B cell (primary cell): ENCODE measurements around the gene COMMD1. TPM values are rescaled to one million over a fixed set of nuclear protein-coding genes. Genes with fewer than 3 reads are reported as not detected.

Source experiments
- ATAC-seq: fragments of 200-7000 bp; cut with Tn5 transposase; one replicate; pipeline ENCODE4 v1.10.0; 2021; ENCODE audit warnings: low read depth, mild to moderate bottlenecking, moderate number of reproducible peaks, moderate library complexity
- CTCF ChIA-PET: fragments of 350-600 bp; sonication (Branson Sonifier 250); formaldehyde crosslinking; loops from one replicate; lab custom pipeline; 2021; ENCODE audit warnings: antibody characterized with exemption, inconsistent platforms; lab: Charles Lee
- POLR2A ChIA-PET: fragments of 350-600 bp; sonication (Branson Sonifier 250); formaldehyde crosslinking; loops from one replicate; lab custom pipeline; 2021; ENCODE audit warnings: antibody characterized with exemption; lab: Charles Lee
- DNase-seq: peaks from one replicate; pipeline ENCODE4 v3.0.0; 2013
- H2AFZ ChIP-seq: 2 replicates; pipeline ENCODE4 v1.6.1; 2012; ENCODE audit warnings: mild to moderate bottlenecking, low read depth, low read length; ENCODE audit not compliant: insufficient read depth, poor library complexity, severe bottlenecking
- H3K27ac ChIP-seq, 2 donors: 1 replicate in 1 of 2; 2 replicates in 1 of 2; pipeline ENCODE4 v1.5.1; 2012 to 2013; ENCODE audit warnings: low read length in 2 of 2, mild to moderate bottlenecking in 2 of 2, moderate library complexity in 1 of 2
- H3K27me3 ChIP-seq, 4 experiments: fragments of 200-600 bp in 1 of 4; sonication (generic) in 1 of 4; replicated peaks in 1 of 4; 1 replicate in 2 of 4; 2 replicates in 2 of 4; pipeline versions ENCODE4 v1.6.1 to v1.7.0; 2013 to 2016; ENCODE audit warnings: low read length in 3 of 4, mild to moderate bottlenecking in 2 of 4, mixed read lengths in 1 of 4, moderate library complexity in 1 of 4; ENCODE audit not compliant: insufficient read depth in 4 of 4, control insufficient read depth in 3 of 4; ENCODE audit errors: control extremely low read depth in 1 of 4
- H3K36me3 ChIP-seq, 2 experiments: replicated peaks in 1 of 2; 1 replicate in 1 of 2; 2 replicates in 1 of 2; pipeline versions ENCODE4 v1.6.1 to v1.7.1; 2013; ENCODE audit warnings: low read length in 1 of 2; ENCODE audit not compliant: insufficient read depth in 2 of 2, control insufficient read depth in 1 of 2; ENCODE audit errors: control extremely low read depth in 1 of 2, extremely low read depth in 1 of 2
- H3K4me1 ChIP-seq, 2 donors: fragments of 200-600 bp in 1 of 2; sonication (generic) in 1 of 2; 1 replicate in 1 of 2; 2 replicates in 1 of 2; pipeline versions ENCODE4 v1.5.1 to v1.6.1; 2013 to 2017; ENCODE audit warnings: low read length in 2 of 2; ENCODE audit not compliant: control insufficient read depth in 2 of 2, insufficient read depth in 2 of 2
- H3K4me2 ChIP-seq: replicated peaks from 2 replicates; pipeline ENCODE3; 2012; ENCODE audit warnings: mild to moderate bottlenecking, low read depth, low read length; ENCODE audit not compliant: poor library complexity, severe bottlenecking
- H3K4me3 ChIP-seq, 5 experiments: fragments of 200-600 bp in 1 of 5; sonication (generic) in 1 of 5; 1 replicate in 3 of 5; 2 replicates in 2 of 5; pipeline versions ENCODE4 v1.5.1 to v1.7.0; 2011 to 2016; ENCODE audit warnings: low read length in 4 of 5, mild to moderate bottlenecking in 4 of 5, low read depth in 2 of 5, control low read depth in 1 of 5, moderate library complexity in 1 of 5; ENCODE audit not compliant: insufficient read depth in 1 of 5; ENCODE audit errors: control extremely low read depth in 1 of 5, extremely low read depth in 1 of 5
- H3K79me2 ChIP-seq: fragments of 200-600 bp; sonication (generic); one replicate; pipeline ENCODE4 v1.6.0; 2016; ENCODE audit warnings: low read length; ENCODE audit not compliant: control insufficient read depth, insufficient read depth
- H3K9ac ChIP-seq: fragments of 200-600 bp; sonication (generic); 2 replicates; pipeline ENCODE4 v1.6.1; 2017; ENCODE audit warnings: mild to moderate bottlenecking, low read length, moderate library complexity
- H3K9me3 ChIP-seq, 3 donors: one replicate each; pipeline versions ENCODE4 v1.6.1 to v1.7.1; 2013; ENCODE audit warnings: low read length in 2 of 3; ENCODE audit not compliant: control insufficient read depth in 2 of 3, insufficient read depth in 1 of 3; ENCODE audit errors: control extremely low read depth in 1 of 3
- H4K20me1 ChIP-seq: 2 replicates; pipeline ENCODE4 v1.6.0; 2012; ENCODE audit warnings: mild to moderate bottlenecking, low read length; ENCODE audit not compliant: insufficient read depth, control insufficient read depth, poor library complexity, severe bottlenecking
- H3K27ac Mint-ChIP-seq: one replicate; pipeline ENCODE4 v1.8.0; 2021; ENCODE audit warnings: mixed read lengths
- H3K27me3 Mint-ChIP-seq: one replicate; pipeline ENCODE4 v1.8.0; 2021; ENCODE audit warnings: mixed read lengths
- H3K4me1 Mint-ChIP-seq: one replicate; pipeline ENCODE4 v1.8.0; 2021; ENCODE audit warnings: mixed read lengths
- H3K4me3 Mint-ChIP-seq: one replicate; pipeline ENCODE4 v1.8.0; 2021; ENCODE audit warnings: mixed read lengths
- H3K9me3 Mint-ChIP-seq: one replicate; pipeline ENCODE4 v1.8.0; 2022; ENCODE audit warnings: mixed read lengths; ENCODE audit not compliant: insufficient read depth
- EZH2 ChIP-seq: IDR thresholded peaks from 2 replicates; pipeline ENCODE4 v1.6.1; 2012; ENCODE audit warnings: borderline replicate concordance, low read depth, mild to moderate bottlenecking, moderate library complexity, low read length; ENCODE audit not compliant: insufficient read depth, poor library complexity, severe bottlenecking
- WGBS: methylation state at CpG from one replicate; pipeline ENCODE4 v1.1.5; 2013; ENCODE audit warnings: missing lambda C conversion rate; ENCODE audit not compliant: insufficient coverage; 5-methylcytosine and 5-hydroxymethylcytosine counted together
- intact Hi-C: fragments of 100-400 bp; cut with micrococcal nuclease; formaldehyde crosslinking; loops from one replicate; pipeline ENCODE4 v1.10.0; 2022
- polyA plus RNA-seq: library from polyadenylated mRNA; depleted of rRNA; stranded (reverse); fragments of >200 nt; gene quantifications from 2 replicates; pipeline ENCODE4 v1.2.3, GENCODE V29; 2012
- total RNA-seq, 2 donors: library from RNA; stranded (reverse); fragments of 120-200 nt in 1 of 2; gene quantifications; 1 replicate in 1 of 2; 2 replicates in 1 of 2; pipeline versions ENCODE4 v1.2.3 to v1.2.4, GENCODE V29; 2013 to 2022
- TF ChIP-seq, protein P1 (sequence below): fragments of 200-600 bp; IDR thresholded peaks from one replicate; pipeline ENCODE4 v1.8.0; 2022; ENCODE audit warnings: antibody characterized with exemption, mild to moderate bottlenecking

Gene COMMD1
- total and polyA plus RNA-seq, 2 donors (not counting 1 experiment from before 2014, with no cell fraction given), result 20.6 to 25.1 TPM

- Histone ChIP-seq H2AFZ (no peak overlapping the region), H3K4me1 (peaks cover 4 to 5% of the 10 kb centered on the region in 2 donors), H3K9me3 (peaks cover 0 to 5% (median 2%) of the 10 kb centered on the region in 3 donors), H3K27me3 (no peaks in the 10 kb centered on the region), H3K36me3 (no peaks in the 10 kb centered on the region), H3K27ac (no peak overlapping the region), H4K20me1 (no peaks in the 10 kb centered on the region), H3K4me3 (no peak overlapping the region), H3K4me2 (no peak overlapping the region), H3K79me2 (peaks cover 8% of the 10 kb centered on the region), H3K9ac (no peak overlapping the region)
- Mint-ChIP-seq H3K4me1 (peaks cover 10% of the 10 kb centered on the region), H3K9me3 (no peaks in the 10 kb centered on the region), H3K4me3 (no peak overlapping the region), H3K27me3 (no peaks in the 10 kb centered on the region), H3K27ac (no peak overlapping the region)
- DNase-seq (no peak), ATAC-seq (no peak)
- no peak for TF ChIP-seq EZH2
- TF ChIP-seq, protein P1, sequence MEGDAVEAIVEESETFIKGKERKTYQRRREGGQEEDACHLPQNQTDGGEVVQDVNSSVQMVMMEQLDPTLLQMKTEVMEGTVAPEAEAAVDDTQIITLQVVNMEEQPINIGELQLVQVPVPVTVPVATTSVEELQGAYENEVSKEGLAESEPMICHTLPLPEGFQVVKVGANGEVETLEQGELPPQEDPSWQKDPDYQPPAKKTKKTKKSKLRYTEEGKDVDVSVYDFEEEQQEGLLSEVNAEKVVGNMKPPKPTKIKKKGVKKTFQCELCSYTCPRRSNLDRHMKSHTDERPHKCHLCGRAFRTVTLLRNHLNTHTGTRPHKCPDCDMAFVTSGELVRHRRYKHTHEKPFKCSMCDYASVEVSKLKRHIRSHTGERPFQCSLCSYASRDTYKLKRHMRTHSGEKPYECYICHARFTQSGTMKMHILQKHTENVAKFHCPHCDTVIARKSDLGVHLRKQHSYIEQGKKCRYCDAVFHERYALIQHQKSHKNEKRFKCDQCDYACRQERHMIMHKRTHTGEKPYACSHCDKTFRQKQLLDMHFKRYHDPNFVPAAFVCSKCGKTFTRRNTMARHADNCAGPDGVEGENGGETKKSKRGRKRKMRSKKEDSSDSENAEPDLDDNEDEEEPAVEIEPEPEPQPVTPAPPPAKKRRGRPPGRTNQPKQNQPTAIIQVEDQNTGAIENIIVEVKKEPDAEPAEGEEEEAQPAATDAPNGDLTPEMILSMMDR, result no peak
- intact Hi-C loops, result loop anchor here (10.0 kb wide), 1 partner anchor 114 kb away; no protein-coding TSS in a partner anchor
- POLR2A ChIA-PET, result no interaction called here
- CTCF ChIA-PET, result no interaction called here
Measured at GRCh38 chr2:62030902-62031301, 125.4 kb downstream of the COMMD1 start.

DNA sequence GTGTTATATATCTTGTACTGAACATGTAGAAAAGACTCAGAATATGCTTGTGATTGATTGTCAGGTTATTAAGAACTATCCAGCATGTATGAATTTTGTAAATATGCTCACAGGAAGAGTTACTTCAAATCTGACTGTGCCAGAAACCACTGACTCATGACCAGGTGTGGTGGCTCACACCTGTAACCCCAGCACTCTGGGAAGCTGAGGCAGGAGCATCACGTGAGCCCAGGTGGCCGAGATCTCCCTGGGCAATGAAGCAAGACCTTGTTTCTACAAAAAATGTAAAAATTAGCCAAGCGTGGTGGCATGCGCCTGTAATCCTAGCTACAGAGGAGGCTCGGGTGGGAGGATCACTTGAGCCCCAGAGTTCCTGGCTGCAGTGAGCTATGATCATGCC, 126.6 kb downstream of the COMMD1 start:
- H3K4me3 Mint-ChIP-seq, result no peak overlapping the region
- Histone ChIP-seq H3K36me3 (no peaks in the 10 kb centered on the region), H3K4me2 (no peak overlapping the region), H3K9ac (no peak overlapping the region), H4K20me1 (no peaks in the 10 kb centered on the region), H3K27ac (no peak overlapping the region), H2AFZ (no peak overlapping the region), H3K9me3 (peaks cover 0 to 5% (median 2%) of the 10 kb centered on the region in 3 donors), H3K4me1 (peaks cover 4 to 5% of the 10 kb centered on the region in 2 donors), H3K27me3 (no peaks in the 10 kb centered on the region), H3K79me2 (peaks cover 8% of the 10 kb centered on the region), H3K4me3 (no peak overlapping the region)
- H3K4me1 Mint-ChIP-seq, result peaks cover 10% of the 10 kb centered on the region
- intact Hi-C loops, result loop anchor here (10.0 kb wide), 1 partner anchor 113 kb away; no protein-coding TSS in a partner anchor
- TF ChIP-seq, protein P1, result no peak
- TF ChIP-seq EZH2, result no peak
- DNase-seq (no peak), ATAC-seq (no peak)
- WGBS, result 48% methylated on average over 5 of the region's 5 CpGs
- H3K27ac Mint-ChIP-seq, result no peak overlapping the region
- ChIA-PET POLR2A (no interaction called here), CTCF (interaction anchor here (0.6 kb wide), 1 partner anchor 85 kb away, joined by 4 read pairs; no protein-coding TSS in a partner anchor)
- no peaks in the 10 kb centered on the region for H3K9me3 Mint-ChIP-seq
- no peaks in the 10 kb centered on the region for H3K27me3 Mint-ChIP-seq
